ENCODE results near the gene CYP3A5. TPM values are rescaled to one million over a fixed set of nuclear protein-coding genes. Genes with fewer than 3 reads are reported as not detected.

Gene CYP3A5
- total and polyA plus RNA-seq, 2 of the 13 experiments (the other 11 are each of a cell fraction or from before 2014, with no cell fraction given), result 5.7 to 9.3 TPM

GRCh38 chr7:99648843-99649242 lies 31.0 kb downstream of the CYP3A5 start:
- no peak overlapping the region for H3K27ac ChIP-seq (ENCODE audit: extremely low read length, insufficient read depth, low read length)
- WGBS (ENCODE audit: low lambda C conversion rate), result 94% methylated on average over 2 of the region's 2 CpGs
- TF ChIP-seq ZC3H4 (CRISPR knock-in tag; IDR thresholded peaks at IDR 0.05; ENCODE audit: borderline replicate concordance), result no peak
- no peak for TF ChIP-seq ARNT2 (CRISPR knock-in tag; IDR thresholded peaks at IDR 0.05; ENCODE audit: low read depth)
- TF ChIP-seq NFIC (IDR thresholded peaks at IDR 0.05; ENCODE audit: low read length), result no peak
- no peak for TF ChIP-seq RAD21 (CRISPR knock-in tag; IDR thresholded peaks at IDR 0.05)
- TF ChIP-seq PATZ1 (CRISPR knock-in tag; IDR thresholded peaks at IDR 0.05), result no peak

GRCh38 chr7:99645590-99645989 lies 34.2 kb downstream of the CYP3A5 start:
- H4K20me1 ChIP-seq (ENCODE audit: insufficient read depth, low read length), result no peaks in the 10 kb centered on the region
- no peaks in the 10 kb centered on the region; a peak in 2 of 5 replicates for H3K36me3 ChIP-seq (replicated peaks in 1 of 2; ENCODE audit: control insufficient read depth in 1 of 2, insufficient read depth in 2 of 2, low read length in 2 of 2)
- intact Hi-C loops (cut with micrococcal nuclease; ENCODE audit: unreplicated experiment), result no loop called here
- CTCF ChIA-PET (ENCODE audit: low intra/inter-chr PET ratio, low total read pairs), result no interaction called here
- H3K9ac ChIP-seq (ENCODE audit: insufficient read depth, low read depth, low read length), result no peak overlapping the region
- TF ChIP-seq HNRNPUL1 (IDR thresholded peaks at IDR 0.05; ENCODE audit: low read depth, low read length), result no peak
- no peak for TF ChIP-seq POLR2AphosphoS2 (IDR thresholded peaks at IDR 0.05; ENCODE audit: low read depth, low read length)
- no peak for TF ChIP-seq ZFY (CRISPR knock-in tag; IDR thresholded peaks at IDR 0.05)
- H2AFZ ChIP-seq (ENCODE audit: low read length), result no peak overlapping the region
- no peak for ATAC-seq
- FAIRE-seq, result no peak
- H3K4me1 ChIP-seq (ENCODE audit: insufficient read depth, low read length), result no peaks in the 10 kb centered on the region
- no peak overlapping the region for H3K4me2 ChIP-seq (ENCODE audit: low read depth, low read length)
- BruUV-seq (replicated peaks), result no TSS peak
- no peaks in the 10 kb centered on the region for H3K79me2 ChIP-seq (ENCODE audit: insufficient read depth, low read length)
- no peak overlapping the region for H3K4me3 ChIP-seq (replicated peaks in 1 of 3; ENCODE audit: insufficient read depth in 1 of 3, low read depth in 2 of 3, low read length in 3 of 3)
- H3K27ac ChIP-seq (ENCODE audit: extremely low read length, insufficient read depth, low read length), result no peak overlapping the region
- no peaks in the 10 kb centered on the region for H3K9me3 ChIP-seq (ENCODE audit: low read length)
- H3K27me3 ChIP-seq (ENCODE audit: control insufficient read depth in 1 of 2, insufficient read depth in 2 of 2, low read length in 2 of 2), result no peaks in the 10 kb centered on the region
- DNase-seq (ENCODE audit: low spot score), result no peak
- POLR2A ChIA-PET, result no interaction called here
- in situ Hi-C loops (cut with HindIII; ENCODE audit: extremely low pct_ligation_motif_present, low pct_unique_long_range_greater_than_20kb), result no loop called here
- 88% methylated on average over 1 of the region's 1 CpG for WGBS (ENCODE audit: low lambda C conversion rate)

More at GRCh38 chr7:99648843-99649242, 31.0 kb downstream of the CYP3A5 start:
- Histone ChIP-seq H4K20me1 (ENCODE audit: insufficient read depth, low read length) (no peaks in the 10 kb centered on the region), H3K79me2 (ENCODE audit: insufficient read depth, low read length) (no peaks in the 10 kb centered on the region), H2AFZ (ENCODE audit: low read length) (no peak overlapping the region), H3K4me1 (ENCODE audit: insufficient read depth, low read length) (no peaks in the 10 kb centered on the region), H3K36me3 (replicated peaks in 1 of 2; ENCODE audit: control insufficient read depth in 1 of 2, insufficient read depth in 2 of 2, low read length in 2 of 2) (no peaks in the 10 kb centered on the region; a peak in 1 of 5 replicates), H3K9ac (ENCODE audit: insufficient read depth, low read depth, low read length) (no peak overlapping the region), H3K4me3 (replicated peaks in 1 of 3; ENCODE audit: insufficient read depth in 1 of 3, low read depth in 2 of 3, low read length in 3 of 3) (no peak overlapping the region), H3K9me3 (ENCODE audit: low read length) (no peaks in the 10 kb centered on the region), H3K4me2 (ENCODE audit: low read depth, low read length) (no peak overlapping the region), H3K27me3 (ENCODE audit: control insufficient read depth in 1 of 2, insufficient read depth in 2 of 2, low read length in 2 of 2) (no peaks in the 10 kb centered on the region)
- BruUV-seq (replicated peaks), result no TSS peak
- FAIRE-seq (no peak), ATAC-seq (no peak), DNase-seq (ENCODE audit: low spot score) (no peak)
- POLR2A ChIA-PET, result no interaction called here
- CTCF ChIA-PET (ENCODE audit: low intra/inter-chr PET ratio, low total read pairs), result no interaction called here
- in situ Hi-C loops (cut with HindIII; ENCODE audit: extremely low pct_ligation_motif_present, low pct_unique_long_range_greater_than_20kb), result no loop called here
- intact Hi-C loops (cut with micrococcal nuclease; ENCODE audit: unreplicated experiment), result no loop called here

Measured in HepG2 (cell line).